Measurements from ENCODE around the gene KIAA0753. TPM values are rescaled to one million over a fixed set of nuclear protein-coding genes. Genes with fewer than 3 reads are reported as not detected.

Gene KIAA0753
- total and polyA plus RNA-seq, 8 donors = 3.8 to 138 (median 17.6) TPM

GRCh38 chr17:6572972-6573370 lies 67.5 kb downstream of the KIAA0753 start:
- H3K9me3 ChIP-seq = no peaks in the 10 kb centered on the region
- no peak overlapping the region for H3K4me3 ChIP-seq
- no peak overlapping the region for H3K27ac ChIP-seq
- no peak for TF ChIP-seq EP300 (IDR thresholded peaks at IDR 0.05)
- TF ChIP-seq CTCF (IDR thresholded peaks at IDR 0.05) = no peak
- no peak for TF ChIP-seq POLR2AphosphoS5 (IDR thresholded peaks at IDR 0.05)
- TF ChIP-seq POLR2A (IDR thresholded peaks at IDR 0.05) = no peak
- intact Hi-C loops (cut with DNase I; ENCODE audit: low total_unique reads) = no loop called here
- peaks cover 0 to 19% (median 14%) of the 10 kb centered on the region in 4 donors for H3K36me3 ChIP-seq
- WGBS, 5 donors = 86 to 98% (median 96%) methylated on average over 2 to 8 of the region's 8 CpGs
- H3K4me1 ChIP-seq = peaks cover 4 to 16% (median 7%) of the 10 kb centered on the region in 4 donors
- H3K27me3 ChIP-seq = no peaks in the 10 kb centered on the region
- DNase-seq = peak in 1 of 2 donors; percentile 22

DNA sequence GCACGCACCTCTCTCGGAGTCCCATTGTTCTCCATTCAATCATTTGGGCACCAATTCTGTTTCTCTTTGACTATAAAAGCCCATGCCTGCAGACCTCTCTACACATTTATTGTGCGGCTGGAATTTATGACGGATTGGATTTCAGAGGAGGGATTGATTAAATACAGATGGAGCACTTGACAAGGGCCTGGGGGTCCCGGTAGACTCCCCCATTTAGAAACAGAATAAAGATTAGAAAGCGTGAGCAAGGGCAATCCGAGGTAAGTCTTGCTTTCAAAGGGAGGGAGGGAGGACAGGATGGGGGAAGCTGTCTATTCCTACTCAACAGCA lies 69.1 kb downstream of the KIAA0753 start:
- no peaks in the 10 kb centered on the region for H3K27me3 ChIP-seq
- no peak overlapping the region for H3K27ac ChIP-seq
- intact Hi-C loops (cut with DNase I; ENCODE audit: low total_unique reads) = no loop called here
- peaks cover 0 to 4% (median under 1%) of the 10 kb centered on the region in 4 donors for H3K36me3 ChIP-seq
- TF ChIP-seq EP300 (IDR thresholded peaks at IDR 0.05) (no peak), POLR2A (IDR thresholded peaks at IDR 0.05) (no peak), CTCF (IDR thresholded peaks at IDR 0.05) (no peak), POLR2AphosphoS5 (IDR thresholded peaks at IDR 0.05) (no peak)
- WGBS, 5 donors = 70 to 83% (median 76%) methylated on average over 7 of the region's 7 CpGs
- H3K4me3 ChIP-seq = no peak overlapping the region
- peaks cover 7 to 16% (median 11%) of the 10 kb centered on the region in 4 donors for H3K4me1 ChIP-seq
- H3K9me3 ChIP-seq = no peaks in the 10 kb centered on the region
- no peak for DNase-seq

DNA sequence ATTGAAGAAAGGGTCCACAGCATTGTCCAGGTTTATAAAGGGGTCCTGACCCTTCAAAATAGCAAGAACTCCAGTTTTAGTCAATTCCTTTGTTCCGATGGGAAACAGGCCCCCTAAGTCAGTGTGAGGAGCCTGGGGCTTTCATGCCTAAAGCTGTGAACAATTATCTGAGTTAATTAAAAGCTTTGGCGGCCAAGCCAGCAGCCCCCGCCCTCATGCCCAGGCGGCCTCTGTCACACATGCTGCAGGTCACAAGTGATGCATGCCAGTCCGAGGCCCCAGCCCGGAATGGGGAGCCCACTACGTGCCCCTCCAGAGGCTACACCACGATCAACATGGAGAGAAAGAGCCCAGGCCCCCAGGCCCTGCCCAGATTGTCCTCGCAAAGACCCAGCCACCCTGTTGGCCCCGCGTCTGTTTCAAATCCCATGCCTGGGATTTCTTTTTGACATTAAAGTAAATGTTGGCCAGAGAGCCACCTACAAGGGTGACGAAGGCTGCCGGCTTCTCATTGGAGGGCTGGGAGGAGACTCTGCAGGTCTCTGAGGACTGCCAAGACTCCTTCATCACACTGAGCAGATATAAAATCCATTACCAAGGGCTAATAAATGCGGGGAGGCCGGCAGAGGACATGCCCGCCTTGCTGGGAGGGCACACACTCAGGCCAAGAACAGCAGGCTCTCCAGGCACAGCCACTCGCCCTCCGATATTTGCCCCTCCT lies 69.6 kb downstream of the KIAA0753 start:
- no peak overlapping the region for H3K4me3 ChIP-seq
- H3K27me3 ChIP-seq = no peaks in the 10 kb centered on the region
- TF ChIP-seq POLR2AphosphoS5 (IDR thresholded peaks at IDR 0.05) (peak in 1 of 3 donors; percentile 35), CTCF (IDR thresholded peaks at IDR 0.05) (no peak), POLR2A (IDR thresholded peaks at IDR 0.05) (no peak), EP300 (IDR thresholded peaks at IDR 0.05) (peak; percentile 46)
- intact Hi-C loops (cut with DNase I; ENCODE audit: low total_unique reads) = no loop called here
- H3K27ac ChIP-seq = peak overlapping the region in 1 of 5 donors; percentile 70
- H3K9me3 ChIP-seq = no peaks in the 10 kb centered on the region
- H3K4me1 ChIP-seq = peaks cover 7 to 15% (median 11%) of the 10 kb centered on the region in 4 donors
- WGBS, 5 donors = 84 to 97% (median 90%) methylated on average over 11 to 18 of the region's 18 CpGs
- peak in 1 of 2 donors; percentile 10 for DNase-seq
- H3K36me3 ChIP-seq = peaks cover 0 to 4% (median 0%) of the 10 kb centered on the region in 4 donors

- Histone ChIP-seq H3K9me3 (no peaks in the 10 kb centered on the region), H3K27me3 (no peaks in the 10 kb centered on the region), H3K4me3 (no peak overlapping the region), H3K27ac (peak overlapping the region in 1 of 5 donors; percentile 39), H3K36me3 (peaks cover 0 to 4% (median 0%) of the 10 kb centered on the region in 4 donors), H3K4me1 (peaks cover 0 to 15% (median under 1%) of the 10 kb centered on the region in 4 donors)
- peak in 1 of 2 donors; percentile 9 for DNase-seq
- 77 to 83% (median 81%) methylated on average over 8 to 10 of the region's 10 CpGs for WGBS, 5 donors
- TF ChIP-seq CTCF (IDR thresholded peaks at IDR 0.05) (no peak), POLR2A (IDR thresholded peaks at IDR 0.05) (no peak), POLR2AphosphoS5 (IDR thresholded peaks at IDR 0.05) (no peak), EP300 (IDR thresholded peaks at IDR 0.05) (no peak)
- intact Hi-C loops (cut with DNase I; ENCODE audit: low total_unique reads) = no loop called here
Measured at GRCh38 chr17:6569370-6570285, 70.9 kb downstream of the KIAA0753 start.
